ENCODE data around the gene DTWD1.
"Not testable (repeated sequence)": the region's sequence is repeated elsewhere in the genome, so short reads cannot be mapped to it uniquely, and the experiment has no call there.

The DTWD1 gene

GRCh38 chr15:49620658-49621368, at the start of gene DTWD1, which contains the start of gene FAM227B:
Gene DTWD1 (plus strand): TSS chr15:49621048. CDS start chr15:49625168, 4,120 bp downstream.
Gene FAM227B (minus strand): TSS chr15:49620818. CDS start chr15:49615171, 5,647 bp downstream.
- peak; percentile 93 for DNase-seq

- no peak for DNase-seq
These were observed 47.4 kb upstream of the DTWD1 start for GRCh38 chr15:49573421-49573820.

DNA sequence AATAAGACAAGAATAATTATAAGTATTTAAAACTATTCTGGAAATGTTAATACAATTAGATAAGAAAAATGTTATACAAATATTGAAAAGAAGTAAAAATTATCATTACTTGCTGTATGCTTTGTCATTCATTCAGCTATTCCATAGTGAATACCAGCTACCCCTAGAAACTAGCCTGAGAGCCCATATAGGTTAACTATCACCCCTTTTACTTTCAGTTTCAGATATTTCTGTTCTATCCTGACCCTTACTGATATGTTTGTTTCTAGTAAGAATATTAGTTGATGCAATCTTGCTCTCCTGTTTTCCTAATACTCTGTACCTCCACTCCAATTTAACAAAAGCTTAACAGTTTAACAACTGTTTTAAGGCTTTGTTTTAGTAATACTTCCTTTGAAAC, 31.8 kb upstream of the DTWD1 start:
- no peak for DNase-seq

DNA sequence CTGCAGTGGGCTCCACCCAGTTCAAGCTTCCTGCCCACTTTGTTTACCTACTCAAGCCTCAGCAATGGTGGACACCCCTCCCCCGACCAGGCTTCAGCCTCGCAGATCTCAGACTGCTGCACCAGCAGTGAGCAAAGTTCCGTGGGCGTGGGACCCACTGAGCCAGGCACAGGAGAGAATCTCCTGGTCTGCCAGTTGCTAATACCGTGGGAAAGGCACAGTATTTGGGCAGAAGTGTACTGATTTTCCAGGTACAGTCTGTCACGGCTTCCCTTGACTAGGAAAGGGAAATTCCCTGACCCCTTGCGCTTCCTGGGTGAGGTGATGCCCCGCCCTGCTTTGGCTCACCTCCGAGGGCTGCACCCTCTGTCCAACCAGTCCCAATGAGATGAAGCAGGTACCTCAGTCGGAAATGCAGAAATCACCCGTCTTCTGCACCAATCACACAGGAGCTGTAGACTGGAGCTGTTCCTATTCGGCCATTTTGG, 28.0 kb upstream of the DTWD1 start:
- not testable (repeated sequence) for DNase-seq

DNA sequence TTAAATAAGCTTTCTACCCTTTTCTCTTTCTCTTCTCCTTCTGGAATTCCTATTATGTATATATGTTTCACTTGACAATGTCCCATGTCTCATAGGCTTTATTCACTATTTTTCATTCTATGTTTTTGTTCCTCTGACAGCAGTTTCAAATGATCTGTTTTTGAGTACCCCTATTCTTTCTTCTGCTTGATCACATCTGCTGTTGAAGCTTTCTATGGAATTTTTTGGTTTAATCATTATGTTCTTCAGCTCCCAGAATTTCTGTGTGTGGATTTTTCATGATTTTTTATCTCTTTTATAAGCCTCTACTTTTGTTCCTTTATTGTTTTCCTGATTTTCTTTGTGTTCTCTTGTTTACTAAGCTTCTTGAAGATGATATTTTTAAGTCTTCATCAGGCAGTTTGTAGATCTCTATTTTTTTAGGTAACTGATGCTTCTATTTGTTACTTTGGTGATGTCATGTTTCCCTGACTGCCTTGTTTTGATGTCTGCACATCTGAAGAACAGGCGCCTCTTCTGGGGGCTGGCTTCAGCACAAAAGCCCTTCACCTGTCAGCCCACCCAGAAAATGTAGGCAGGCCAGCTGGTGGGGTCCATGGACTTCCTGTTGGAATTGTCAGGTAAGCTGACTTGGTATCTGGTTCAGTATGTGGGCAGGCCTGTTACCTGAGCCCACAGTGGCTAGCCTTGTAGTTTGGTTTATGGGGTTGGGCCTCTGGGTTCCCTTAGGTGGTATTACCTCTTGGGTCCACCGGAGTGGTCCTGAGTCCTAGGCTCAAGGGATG, 16.0 kb upstream of the DTWD1 start:
- no peak for DNase-seq

GRCh38 chr15:49605588-49605987, 15.3 kb upstream of the DTWD1 start:
- DNase-seq = no peak

DNA sequence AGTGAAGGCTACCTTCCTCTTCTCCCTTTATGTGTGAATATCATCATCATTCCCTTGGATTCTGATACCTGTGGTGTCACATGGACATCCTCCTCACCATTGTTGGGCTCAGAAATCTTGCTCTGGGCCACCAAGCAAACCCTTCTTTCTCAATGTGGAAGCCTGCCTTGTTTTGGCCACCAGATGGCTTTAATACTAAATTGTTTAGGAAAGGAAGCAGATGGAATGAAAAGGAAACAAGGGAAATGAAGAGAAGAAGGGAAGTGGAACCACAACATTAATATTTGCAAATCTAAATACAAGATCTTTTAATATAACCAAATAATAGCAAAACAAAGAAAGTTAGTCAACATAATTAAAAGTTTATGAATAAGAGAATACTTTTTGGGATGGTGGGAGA, 14.3 kb upstream of the DTWD1 start:
- DNase-seq = no peak

DNA sequence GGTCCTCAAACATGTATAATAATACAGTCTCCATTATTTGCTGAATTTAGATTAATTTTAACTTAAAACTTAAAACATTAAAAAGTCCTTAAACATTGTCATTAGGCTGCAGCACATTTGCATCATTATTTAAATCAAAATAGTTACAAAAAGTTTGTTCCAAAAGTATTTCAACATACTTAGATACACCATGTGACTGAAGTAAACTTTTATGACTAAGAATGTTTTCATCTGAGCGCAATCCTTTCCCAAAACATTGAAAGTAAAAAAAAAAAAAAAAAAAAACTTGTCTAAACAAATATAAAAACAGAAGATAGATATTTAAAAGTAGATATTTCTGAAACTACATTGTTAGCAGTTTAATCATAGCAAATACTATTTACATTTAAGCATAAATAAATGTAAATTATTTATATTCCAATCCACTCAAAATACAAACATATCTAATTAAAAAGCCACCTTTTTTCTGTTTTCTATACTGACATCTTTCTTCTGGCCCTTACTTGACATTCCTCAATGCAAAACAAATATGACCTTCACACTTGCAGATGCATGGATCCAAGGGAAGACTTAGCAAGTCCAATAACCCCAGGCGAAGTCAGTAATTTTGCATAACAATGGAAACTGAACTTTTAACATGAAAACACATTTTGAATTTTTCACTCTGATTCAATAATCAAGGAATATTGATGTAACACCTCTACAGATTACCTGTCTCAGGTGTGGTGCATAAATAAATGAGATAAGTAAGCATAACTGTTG, 10.5 kb upstream of the DTWD1 start:
- DNase-seq = no peak

DNA sequence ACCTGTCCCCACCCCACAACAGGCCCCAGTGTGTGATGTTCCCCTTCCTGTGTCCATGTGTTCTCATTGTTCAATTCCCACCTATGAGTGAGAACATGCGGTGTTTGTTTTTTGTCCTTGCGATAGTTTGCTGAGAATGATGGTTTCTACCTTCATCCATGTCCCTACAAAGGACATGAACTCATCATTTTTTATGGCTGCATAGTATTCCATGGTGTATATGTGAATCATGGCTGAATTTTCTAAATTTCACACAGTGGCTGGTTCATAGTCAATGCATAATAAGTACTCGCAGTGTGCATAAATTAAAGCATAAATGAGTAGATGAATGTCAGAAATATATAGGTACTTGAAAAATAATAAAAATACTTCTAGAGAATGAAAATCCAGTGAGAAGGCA, 8.6 kb upstream of the DTWD1 start:
- DNase-seq = not testable (repeated sequence)

DNA sequence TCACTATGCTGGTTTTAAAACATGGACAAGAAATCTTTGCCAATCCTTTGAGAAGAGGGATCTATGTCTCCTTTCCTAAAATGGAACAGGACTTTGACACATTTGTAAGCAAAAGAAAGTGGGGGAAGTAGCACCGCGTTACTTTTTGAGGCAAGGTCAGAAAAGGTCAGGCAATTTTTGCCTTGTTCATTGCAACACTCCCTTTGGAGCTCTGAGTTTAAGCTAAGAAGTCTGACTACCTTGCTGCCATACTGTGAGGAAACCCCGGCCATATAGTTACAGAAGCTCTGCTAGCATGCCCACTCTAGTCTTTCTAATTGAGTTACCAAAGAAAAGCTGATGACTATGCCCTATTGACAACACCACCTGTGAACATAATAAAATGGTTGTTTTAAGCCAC, 1.6 kb upstream of the DTWD1 start:
- no peak for DNase-seq

GRCh38 chr15:49620199-49620598, 649 bp upstream of the DTWD1 start:
- no peak for DNase-seq

- no peak for DNase-seq
These were observed 558 bp downstream of the DTWD1 start for GRCh38 chr15:49621401-49621811.

DNA sequence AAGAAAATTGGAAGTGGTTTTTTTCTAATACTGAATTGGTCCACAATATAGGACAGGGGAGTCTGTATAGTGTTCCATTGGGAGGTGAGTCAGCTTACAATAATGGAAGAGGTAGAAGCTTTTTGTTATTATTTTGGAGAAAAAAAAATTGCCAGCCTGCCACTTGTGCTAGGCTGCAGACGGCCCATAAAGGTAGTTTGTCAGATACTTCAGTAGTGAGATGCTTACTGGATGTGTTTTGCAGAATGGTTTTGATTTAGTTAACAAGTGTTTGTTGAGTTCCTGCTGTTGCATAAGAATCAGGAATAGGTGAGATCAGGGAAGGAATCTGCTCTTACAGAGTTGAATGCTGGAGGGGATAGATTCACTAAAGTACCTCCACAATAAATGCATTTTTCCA, 1.0 kb downstream of the DTWD1 start:
- DNase-seq = no peak

- DNase-seq = no peak
These were observed 1.7 kb downstream of the DTWD1 start for GRCh38 chr15:49622561-49622960.

DNA sequence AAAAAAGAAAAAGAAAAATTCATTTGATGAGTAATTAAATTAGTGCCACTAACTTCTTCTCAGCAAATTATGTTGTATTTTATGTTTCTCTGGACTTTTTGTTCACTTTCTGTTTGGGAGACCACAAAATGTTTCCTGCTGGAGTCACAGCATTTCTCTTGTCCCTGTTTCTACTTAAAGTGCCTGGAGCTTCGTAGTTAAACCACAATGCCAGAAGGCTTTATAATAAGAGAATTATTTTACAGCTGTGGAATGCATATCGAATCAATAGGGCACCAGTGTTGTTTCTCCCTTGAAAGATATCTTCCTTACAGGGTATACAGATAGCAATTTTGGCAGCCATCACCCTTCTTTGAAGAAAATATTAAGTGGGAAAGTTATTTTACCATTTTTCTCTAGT, 3.2 kb downstream of the DTWD1 start:
- DNase-seq = no peak

GRCh38 chr15:49625460-49626036, 4.7 kb downstream of the DTWD1 start:
- no peak for DNase-seq

GRCh38 chr15:49627407-49627877, 6.6 kb downstream of the DTWD1 start:
- no peak for DNase-seq

GRCh38 chr15:49628379-49628778, 7.5 kb downstream of the DTWD1 start:
- DNase-seq = no peak

GRCh38 chr15:49637857-49638256, 17.0 kb downstream of the DTWD1 start:
- DNase-seq = no peak

- no peak for DNase-seq
These were observed 23.5 kb downstream of the DTWD1 start for GRCh38 chr15:49644364-49644794.

DNA sequence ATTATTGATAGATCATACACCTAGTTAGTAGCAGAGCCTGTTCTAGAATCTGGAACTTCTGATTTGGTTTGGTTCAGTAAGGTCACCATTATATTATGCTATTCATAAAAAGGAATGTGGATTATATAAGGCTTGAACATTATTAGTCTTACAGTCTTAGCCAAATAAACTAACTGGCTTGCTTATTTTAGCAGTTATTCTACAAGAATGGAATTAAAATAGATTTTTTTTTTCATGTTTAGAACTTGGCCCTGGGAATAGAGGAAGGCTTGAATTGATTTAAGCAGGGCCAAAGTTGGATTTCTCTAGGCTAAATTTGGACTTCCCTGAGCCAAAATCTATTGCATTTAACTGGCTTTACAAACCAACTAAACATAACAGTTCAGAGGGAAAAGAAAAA, 24.4 kb downstream of the DTWD1 start:
- no peak for DNase-seq

- no peak for DNase-seq
These were observed 25.1 kb downstream of the DTWD1 start for GRCh38 chr15:49645941-49646340.

DNA sequence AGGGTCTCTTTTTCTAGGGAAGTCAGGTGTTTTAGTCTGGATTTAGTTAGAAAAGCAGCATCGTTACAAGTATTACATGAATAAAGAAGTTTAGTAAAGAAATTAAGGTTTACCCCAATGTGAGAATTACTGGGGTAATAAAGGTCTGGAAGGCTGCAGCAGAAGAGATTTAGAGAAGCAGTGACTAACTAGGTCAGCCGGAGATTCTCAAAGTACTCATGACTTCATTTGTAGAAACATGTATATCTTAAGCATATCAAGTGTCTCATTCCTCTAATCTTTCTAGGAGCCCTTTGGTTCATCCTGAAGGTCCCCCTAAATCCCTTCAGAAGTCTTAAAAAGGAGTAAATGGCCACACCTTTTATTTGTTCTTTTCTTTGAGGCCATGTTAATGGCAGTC, 26.0 kb downstream of the DTWD1 start:
- no peak for DNase-seq
